CD4-positive, alpha-beta T cell treated with Interleukin-12 subunit alpha and Interleukin-12 subunit beta, for 1 hour (primary cell): Measurements from ENCODE around the gene BCAS3.
"Not testable (repeated sequence)": the region's sequence is repeated elsewhere in the genome, so short reads cannot be mapped to it uniquely, and the experiment has no call there.

ENCODE experiments used
- DNase-seq: peaks from one replicate; pipeline ENCODE4 v3.0.0-alpha.2; 2020

BCAS3 gene

DNA sequence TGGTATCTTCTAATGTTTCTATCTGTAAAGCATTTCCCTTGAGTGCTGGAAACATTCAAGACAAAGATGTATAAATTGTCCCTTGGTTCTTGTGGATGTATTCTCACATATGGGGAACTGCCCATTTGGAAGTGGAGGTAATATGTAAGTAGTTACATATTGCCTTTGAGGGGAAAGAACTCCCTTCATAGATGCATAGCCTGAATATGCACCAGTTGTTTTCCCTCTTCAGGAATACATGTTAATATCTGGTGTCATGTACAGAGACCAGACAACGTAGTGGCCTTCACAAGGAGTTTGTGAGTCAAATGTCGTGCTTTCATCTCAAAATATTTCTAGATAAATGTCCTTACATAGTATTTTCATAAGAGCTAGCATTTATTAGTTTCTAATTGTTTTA lies 213.5 kb downstream of the BCAS3 start:
- no peak for DNase-seq

DNA sequence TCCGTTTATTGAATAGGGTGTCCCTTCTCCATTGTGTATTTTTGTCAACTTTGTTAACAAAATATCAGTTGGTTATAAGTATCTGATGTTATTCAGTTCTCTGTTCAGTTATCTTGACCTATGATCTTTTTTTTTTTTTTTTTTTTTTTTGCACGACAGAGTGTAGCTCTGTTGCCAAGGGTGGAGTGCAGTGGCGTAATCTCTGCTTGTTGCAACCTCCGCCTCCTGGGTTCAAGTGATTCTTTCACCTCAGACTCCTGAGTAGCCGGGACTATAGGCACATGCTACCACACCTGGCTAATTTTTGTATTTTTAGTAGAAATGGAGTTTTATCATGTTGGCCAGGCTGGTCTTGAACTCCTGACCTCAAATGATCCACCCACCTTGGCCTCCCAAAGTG lies 215.8 kb downstream of the BCAS3 start:
- DNase-seq: no peak

DNA sequence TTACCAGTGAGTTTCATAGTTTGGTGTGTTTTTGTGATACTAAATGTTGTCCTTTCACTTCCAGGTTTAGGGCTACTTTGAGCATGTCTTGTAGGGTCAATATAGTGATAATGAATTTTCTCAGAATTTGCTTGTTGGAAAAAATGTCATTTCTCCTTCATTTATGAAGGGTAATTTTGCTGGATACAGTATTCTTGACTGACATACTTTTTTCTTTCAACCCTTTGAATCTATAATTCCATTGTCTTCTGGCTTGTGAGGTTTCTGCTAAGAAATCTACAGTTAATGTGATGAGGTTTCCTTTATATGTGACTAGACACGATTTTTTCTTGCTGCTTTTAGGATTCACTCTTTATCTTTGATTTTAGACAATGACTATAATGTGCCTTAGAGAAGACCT lies 219.3 kb downstream of the BCAS3 start:
- no peak for DNase-seq

DNA sequence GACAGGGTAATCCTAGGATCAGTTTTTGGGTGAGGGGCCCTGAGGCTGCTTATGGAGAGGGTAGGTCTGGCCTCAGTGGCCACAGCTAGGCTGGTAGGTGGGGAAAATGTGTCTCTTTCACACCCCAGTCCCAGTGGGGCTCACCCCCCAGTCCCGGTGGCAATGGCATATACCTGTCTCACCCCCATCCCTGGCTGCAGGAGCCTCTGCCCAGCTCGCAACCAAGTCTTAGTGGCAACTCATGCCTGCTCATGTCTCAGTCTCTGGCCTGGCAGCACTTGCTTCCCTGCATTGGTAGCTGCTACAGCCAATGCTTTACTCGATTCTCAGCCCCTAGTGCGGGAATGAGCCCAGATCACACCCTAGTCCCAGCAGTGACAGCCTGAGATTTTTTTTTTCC lies 221.5 kb downstream of the BCAS3 start:
- no peak for DNase-seq

DNA sequence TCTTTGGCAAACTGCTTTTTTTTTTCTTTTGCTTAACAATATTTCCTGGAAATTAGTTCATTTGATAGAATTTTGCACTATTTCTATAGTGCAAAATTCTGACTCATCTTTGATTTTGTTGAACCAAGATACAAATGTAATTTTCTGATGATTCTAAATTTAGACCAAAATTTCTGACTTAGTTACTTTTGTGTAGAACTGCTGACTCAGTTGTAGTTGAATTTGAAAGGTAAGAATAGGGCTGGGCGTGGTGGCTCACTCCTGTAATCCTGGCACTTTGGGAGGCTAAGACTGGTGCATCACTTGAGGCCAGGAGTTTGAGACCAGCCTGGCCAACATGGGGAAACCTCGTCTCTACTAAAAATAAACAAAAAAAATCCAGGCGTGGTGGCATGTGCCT lies 223.0 kb downstream of the BCAS3 start:
- no peak for DNase-seq

DNA sequence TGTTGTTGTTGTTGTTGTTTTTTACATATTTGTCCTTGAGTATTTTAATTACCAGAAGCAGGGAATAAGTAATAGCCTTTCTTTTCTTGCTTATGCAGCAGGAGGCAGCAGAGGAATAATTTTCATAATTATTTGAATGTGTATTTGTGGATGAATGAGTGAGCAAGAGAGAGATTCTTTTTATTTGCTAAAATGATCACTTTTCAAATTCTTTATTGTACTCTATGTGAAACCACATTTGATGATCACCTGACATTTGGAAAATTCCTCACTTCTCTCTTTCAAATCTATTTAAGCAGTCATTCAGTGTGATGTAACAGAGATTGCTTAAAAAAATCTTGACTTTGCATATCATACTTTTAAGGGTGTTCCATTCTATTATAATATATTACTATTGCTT lies 223.6 kb downstream of the BCAS3 start:
- DNase-seq: no peak

DNA sequence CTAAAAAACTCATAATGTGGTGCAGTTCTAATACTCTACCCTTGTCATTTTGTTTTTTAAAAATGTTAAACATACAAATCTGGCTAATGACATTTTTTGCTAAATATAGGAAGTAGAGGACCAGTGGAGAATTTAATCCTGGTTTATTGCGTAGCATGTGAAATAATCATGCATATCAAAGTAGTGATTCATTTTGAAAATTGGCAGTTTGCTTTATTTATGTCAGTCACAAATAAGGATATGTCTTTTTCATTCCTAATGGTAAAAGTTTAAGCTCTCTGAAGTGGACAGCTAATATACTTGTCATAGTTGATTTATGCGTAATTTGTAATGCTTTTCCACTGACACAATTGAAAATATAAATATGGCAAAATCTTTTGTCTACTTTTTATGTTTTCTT lies 224.2 kb downstream of the BCAS3 start:
- no peak for DNase-seq

DNA sequence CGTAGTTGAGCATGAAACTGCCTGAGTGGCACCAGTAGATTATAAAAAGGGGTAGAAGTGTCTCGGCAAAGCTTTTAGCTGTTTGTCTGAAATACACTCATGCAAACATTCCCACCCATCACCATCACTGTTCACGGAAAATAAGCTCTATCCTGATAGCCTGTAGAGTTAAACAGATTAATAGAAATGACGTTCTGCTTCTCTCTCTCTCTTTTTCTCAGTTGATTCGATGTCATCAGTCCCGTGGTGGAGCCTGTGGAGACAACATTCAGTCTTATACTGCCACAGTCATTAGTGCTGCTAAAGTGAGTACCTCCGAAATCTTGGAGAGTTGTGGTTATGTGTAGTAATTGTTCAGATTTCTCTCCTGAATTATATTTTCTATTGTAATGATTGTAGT lies 224.7 kb downstream of the BCAS3 start:
- no peak for DNase-seq

DNA sequence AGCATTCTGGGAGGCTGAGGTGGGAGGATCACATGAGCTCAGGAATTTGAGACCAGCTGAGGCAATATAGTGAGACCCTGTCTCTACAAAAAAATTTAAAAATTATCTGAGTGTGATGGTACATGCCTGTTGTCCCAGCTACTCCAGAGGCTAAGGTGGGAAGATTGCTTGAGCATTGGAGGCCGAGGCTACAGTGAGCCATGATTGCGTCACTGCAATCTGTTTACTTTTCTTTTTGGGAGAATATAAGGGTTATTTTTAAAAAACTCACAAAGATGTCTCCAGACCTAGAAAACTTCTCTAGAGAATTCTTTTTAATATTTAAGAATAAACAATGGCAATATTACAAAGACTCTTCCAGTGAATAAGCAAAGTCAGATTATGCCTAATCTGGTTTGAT lies 226.9 kb downstream of the BCAS3 start:
- no peak for DNase-seq

DNA sequence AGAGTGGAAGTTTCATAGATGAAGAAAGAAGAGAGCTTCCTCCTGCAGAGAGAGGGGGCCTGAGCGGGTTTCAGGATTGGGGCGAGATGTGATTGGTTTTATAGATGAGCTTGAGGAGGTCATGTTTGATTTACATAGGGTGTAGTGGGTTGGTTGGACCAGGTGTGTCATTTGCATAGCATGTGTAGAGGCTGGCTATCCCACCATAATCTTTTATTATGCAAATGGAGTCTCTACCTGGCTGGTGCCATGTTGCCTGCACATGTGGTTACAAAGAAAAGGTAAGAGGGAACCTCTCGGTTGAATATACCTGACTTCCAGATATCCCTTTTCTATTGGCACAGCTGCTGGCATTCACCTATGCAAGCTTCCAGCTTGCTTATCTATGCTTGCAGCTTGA lies 228.1 kb downstream of the BCAS3 start:
- DNase-seq: no peak

DNA sequence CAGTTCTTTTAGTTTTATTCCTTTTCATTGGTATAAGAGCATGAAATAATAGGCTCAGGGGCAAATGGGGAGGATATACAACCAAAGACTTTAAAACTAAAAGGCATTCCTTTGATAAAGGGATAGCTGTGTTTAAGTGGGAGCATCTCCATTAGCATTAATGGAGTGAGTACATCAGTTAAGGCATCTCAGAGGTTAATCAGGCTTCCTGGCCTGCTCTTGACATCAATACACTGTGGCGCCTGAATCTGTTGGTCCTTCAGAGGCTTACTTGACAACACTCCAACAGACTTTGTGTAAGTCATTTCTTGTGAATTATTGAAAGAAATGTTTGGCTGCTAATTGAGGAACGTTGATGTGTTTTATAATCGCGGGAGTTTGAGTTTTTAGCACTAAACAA lies 230.7 kb downstream of the BCAS3 start:
- no peak for DNase-seq

DNA sequence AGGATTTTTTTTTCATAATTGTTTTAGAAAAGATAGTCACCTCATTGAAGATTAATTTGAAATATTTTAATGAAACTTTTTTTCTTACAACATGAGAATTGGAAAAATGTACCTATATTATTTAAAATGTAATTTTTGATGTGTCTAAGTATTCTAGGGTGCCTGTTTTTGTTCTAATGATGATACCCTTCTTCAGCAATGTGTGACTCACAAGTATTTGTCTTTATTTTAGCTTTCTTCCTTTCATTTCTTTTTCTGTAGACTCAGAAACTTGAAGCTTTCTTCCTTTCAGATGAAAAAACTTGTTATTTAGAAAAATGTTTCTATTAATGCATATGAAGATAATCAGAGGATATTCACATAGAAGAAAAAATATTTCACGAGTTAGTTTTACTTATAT lies 231.8 kb downstream of the BCAS3 start:
- DNase-seq: no peak

DNA sequence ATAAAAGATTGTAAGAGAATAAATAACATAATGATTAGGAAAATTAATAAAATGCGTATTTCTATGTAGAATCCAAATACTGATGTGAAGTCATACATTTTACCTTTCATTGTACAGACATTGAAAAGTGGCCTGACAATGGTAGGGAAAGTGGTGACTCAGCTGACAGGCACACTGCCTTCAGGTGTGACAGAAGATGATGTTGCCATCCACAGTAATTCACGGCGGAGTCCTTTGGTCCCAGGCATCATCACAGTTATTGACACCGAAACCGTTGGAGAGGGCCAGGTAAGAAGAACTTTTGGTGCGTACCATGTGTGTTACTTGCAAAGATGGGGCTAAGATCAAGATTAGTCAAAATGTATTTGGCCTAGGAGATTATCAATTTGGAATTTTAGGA lies 232.8 kb downstream of the BCAS3 start:
- DNase-seq: no peak

DNA sequence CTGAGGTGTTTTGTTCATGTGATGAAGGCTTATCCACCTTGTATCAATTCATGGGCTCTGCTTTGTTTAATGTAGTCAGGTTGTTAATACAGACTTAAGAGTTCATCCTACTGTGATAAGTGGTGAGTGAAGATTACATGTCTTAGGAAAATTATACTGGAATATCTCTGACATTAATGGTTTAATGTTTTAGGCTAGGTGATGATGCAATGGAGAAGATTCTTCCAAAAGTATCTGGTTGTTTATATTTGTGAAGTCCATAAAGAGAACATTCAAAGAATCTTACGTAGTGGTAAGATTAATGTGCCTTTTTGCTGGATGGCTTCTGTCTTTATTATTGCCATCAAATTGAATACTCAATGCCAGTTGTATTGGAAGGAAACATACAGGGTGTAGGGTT lies 236.4 kb downstream of the BCAS3 start:
- DNase-seq: no peak

DNA sequence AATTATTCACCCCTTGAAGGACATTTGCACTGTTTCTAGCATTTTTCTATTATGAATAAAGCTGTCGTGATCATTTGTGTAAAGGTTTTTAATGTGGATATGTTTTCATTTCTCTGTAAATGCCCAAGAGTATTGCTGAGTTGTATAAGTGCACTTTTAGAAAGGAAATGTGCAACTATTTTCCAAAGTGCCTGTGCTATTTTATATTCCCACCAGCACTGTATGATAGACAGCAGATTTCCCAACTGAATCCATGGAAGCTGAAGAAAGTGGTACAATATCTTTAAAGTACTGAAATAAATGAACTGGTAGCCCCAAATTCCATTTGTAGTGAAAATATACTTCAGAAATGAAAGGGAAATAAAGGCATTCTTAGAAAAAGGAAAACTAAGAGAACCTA lies 238.4 kb downstream of the BCAS3 start:
- no peak for DNase-seq

DNA sequence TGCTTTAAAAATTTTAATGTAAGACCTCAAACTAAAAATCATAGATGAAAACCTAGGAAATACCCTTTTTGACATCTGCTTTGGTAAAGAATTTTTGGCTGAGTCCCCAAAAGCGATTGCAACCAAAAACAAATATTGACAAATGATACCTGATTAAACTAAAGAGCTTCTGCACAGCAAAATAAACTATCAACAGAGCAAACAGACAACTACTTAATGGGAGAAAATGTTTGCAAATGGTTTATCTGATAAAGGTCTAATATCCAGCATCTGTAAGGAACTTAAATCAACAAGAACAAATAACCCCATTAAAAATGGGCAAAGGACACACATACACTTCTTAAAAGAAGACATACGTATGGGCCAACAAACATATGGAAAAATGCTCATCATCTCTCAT lies 242.5 kb downstream of the BCAS3 start:
- no peak for DNase-seq

DNA sequence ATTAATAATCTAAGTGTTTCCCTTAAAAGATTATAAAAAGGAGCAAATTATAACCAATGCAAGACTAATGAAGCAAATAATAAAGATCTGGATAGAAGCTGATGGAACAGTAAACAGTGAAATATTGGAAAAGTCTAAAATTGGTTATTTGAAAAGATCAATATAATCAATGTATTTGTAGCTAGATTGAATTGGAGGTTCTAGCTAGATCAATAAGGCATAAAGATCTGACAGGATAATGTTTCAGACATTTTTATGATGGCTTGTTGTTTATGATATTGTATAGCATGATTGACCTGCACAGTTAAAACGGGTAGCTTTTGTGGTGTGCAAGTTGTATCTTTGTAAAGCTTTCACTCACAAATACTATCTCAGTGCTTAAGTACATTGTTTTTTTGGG lies 245.3 kb downstream of the BCAS3 start:
- no peak for DNase-seq

DNA sequence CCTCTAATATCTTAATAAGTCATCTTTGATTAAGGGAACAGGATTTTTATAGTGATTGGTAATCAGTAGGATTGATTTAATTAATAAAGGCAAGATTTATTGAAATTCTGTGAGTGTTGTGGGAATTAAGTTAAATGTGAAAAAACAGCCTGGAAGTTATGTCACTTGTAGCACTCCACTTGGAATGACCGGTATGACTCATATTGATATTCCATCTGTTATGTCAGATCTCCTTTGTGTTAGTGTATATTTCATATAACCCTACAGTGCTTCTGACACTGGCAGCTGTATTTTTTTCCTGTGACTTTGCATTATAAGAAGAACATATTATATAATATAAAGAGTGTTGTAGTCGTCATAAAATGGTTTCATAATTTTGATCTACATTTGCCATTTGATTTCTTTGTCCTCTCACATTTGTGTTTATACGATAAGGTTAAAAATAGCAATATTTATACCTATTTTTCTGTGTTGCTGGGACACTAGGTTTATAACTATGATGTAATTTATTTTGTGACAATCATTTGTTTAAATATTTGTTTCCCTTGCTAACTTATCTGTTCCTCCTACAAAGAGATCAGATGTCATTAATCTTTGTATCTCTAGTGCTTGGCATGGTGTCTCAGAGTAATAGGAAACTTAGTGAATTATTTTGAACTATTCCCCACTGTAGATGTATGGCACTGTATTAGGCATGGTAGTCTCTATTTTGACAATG lies 249.0 kb downstream of the BCAS3 start:
- no peak for DNase-seq

DNA sequence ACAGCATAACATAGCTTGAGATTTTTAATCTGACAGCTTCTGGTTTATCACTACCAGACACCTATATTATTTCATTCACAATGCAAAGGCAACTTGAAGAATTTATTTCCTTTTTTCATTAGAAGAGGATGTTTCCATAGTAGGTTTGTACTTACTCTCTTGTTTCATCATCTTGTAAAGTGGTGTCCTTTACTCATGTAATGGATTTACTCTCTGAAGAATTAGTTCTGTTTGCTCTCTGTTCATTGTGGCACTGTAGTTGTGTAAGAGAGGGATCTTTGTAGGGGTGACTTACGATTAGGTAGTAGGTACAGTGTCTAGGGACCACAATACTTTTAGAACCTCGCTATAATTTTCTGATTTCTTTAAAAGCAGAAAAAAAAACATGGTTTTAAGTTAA lies 256.1 kb downstream of the BCAS3 start:
- no peak for DNase-seq

DNA sequence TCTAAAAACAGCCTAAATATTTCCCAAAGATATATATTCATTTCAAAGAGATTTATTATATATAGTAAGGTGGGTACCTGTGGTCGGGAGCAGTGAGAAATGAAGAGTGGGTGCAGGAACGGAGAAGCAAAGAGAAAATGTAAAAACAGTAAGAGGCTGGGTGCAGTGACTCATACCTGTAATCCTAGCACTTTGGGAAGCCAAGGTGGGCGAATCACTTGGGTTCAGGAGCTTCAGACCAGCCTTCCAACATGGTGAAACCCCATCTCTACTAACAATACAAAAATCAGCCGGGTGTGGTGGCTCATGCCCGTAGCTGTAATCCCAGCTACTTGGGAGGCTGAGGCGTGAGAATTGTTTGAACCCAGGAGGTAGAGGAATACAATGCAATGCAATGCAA lies 257.1 kb downstream of the BCAS3 start:
- no peak for DNase-seq

DNA sequence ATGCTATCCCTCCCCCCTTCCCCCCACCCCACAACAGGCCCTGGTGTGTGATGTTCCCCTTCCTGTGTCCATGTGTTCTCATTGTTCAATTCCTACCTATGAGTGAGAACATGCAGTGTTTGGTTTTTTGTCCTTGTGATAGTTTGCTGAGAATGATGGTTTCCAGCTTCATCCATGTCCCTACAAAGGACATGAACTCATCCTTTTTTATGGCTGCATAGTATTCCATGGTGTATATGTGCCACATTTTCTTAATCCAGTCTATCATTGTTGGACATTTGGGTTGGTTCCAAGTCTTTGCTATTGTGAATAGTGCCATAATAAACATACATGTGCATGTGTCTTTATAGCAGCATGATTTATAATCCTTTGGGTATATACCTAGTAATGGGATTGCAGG lies 258.3 kb downstream of the BCAS3 start:
- DNase-seq: not testable (repeated sequence)

DNA sequence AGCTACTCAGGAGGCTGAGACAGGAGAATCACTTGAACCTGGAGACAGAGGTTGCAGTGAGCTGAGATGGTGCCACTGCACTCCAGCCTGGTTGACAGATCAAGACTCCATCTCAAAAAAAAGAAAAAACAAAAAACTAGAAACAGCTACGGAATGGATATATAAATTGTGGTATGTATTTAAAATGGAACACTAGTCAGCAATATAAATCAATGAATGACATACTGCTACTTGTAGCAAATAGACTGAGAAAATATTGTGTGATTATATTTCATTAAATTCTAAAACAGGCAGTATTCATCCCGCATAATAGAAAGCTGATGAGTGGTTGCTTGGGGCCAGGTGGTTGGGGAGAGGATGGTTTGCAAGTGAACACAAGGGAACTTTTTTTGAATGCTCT lies 261.7 kb downstream of the BCAS3 start:
- DNase-seq: no peak

DNA sequence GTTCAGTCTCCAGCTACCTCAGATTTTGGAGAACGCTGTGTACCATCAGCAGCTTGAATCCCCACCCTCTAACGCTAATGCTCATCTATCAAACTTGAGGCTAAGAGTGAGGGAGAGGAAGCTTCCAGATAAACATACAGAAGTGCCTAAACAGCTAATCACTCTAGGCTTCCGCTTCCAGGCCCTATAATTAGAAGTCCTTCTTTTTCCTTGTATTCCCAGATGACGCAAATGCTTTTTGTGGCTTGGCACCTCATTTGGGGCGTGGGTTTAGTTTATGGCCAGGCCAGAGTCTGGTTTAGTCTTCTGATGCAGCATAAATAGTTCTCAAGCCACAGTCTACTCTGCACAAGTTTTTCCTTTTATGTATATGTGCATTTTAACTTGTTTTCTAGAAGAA lies 263.4 kb downstream of the BCAS3 start:
- no peak for DNase-seq

DNA sequence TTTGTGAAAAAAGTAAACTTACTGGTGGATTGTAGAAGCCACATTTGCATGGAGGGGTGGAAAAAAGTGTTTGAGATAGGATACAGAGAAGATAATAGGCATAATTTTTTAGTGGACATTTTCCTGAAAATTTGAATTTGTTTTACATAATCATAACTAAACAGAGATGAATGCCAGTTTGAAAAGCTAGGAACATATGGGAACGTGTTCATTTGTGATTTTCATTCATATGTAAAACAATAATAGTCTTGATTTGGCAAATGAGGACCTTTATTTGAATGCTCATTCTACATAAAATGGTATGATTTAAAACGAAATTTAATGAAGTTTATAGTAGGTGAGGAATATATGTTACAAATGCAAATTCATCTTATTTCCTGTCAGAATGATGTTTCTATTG lies 263.9 kb downstream of the BCAS3 start:
- DNase-seq: no peak

DNA sequence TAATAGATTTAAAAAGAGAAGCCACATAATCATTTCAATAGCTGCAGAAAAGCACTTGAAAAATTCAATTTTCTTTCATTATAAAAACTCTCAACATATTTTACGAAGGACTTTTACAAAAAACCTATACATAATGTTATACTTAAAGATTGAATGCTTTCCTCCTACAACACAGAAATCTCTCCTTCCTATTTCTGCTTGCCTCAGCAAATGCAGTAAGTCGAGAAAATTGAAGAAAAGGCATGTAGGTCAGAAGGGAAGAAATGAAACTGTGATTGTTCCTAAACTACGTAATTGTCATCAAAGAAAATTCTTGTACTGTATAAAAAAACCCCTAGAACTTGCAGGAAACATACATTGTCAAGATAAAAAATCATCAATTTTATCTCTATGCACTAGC lies 267.1 kb downstream of the BCAS3 start:
- DNase-seq: no peak

DNA sequence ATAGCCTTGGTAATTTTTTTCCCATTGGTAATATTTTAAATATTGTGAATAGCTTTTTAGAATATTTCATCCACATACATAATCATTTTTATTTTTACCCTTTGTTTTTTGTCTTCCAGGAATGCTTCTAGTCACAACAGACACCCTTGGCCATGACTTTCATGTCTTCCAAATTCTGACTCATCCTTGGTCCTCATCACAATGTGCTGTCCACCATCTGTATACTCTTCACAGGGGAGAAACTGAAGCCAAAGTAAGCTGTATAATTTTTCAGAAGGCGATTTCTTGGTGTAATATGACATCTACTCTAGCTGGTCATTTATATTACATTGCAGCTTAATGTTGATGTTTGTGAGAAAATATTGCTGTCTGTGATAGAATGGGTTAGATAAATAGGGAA lies 269.4 kb downstream of the BCAS3 start:
- no peak for DNase-seq
